Measurements from ENCODE around the gene SPDEF. TPM values are rescaled to one million over a fixed set of nuclear protein-coding genes. Genes with fewer than 3 reads are reported as not detected.

SPDEF gene
- total and polyA plus RNA-seq, 10 of the 15 experiments (the other 5 are each of a cell fraction or from before 2014, with no cell fraction given) = not detected

- intact Hi-C loops (cut with micrococcal nuclease; ENCODE audit: unreplicated experiment) = no loop called here
- SMC1A ChIA-PET (ENCODE audit: uncharacterized antibody, unreplicated experiment) = interaction anchor here (1.4 kb wide), 1 partner anchor 93 kb away, joined by 3 read pairs; no protein-coding TSS in a partner anchor
- 36% methylated on average over 20 of the region's 22 CpGs for WGBS (ENCODE audit: insufficient coverage, insufficient replicate concordance, low lambda C conversion rate, missing lambda C conversion rate)
Measured at GRCh38 chr6:34516391-34517324, 39.5 kb downstream of the SPDEF start.

More at GRCh38 chr6:34516391-34517324, 39.5 kb downstream of the SPDEF start:
- H4K20me1 ChIP-seq (ENCODE audit: control insufficient read depth, insufficient read depth) = no peaks in the 10 kb centered on the region
- H3K79me2 ChIP-seq (ENCODE audit: control insufficient read depth, insufficient read depth, low read length) = no peaks in the 10 kb centered on the region
- FAIRE-seq = no peak
- no peak for TF ChIP-seq CBX3 (IDR thresholded peaks at IDR 0.05; ENCODE audit: borderline replicate concordance, low read depth)
- TF ChIP-seq EGR1 (IDR thresholded peaks at IDR 0.05; ENCODE audit: borderline replicate concordance in 1 of 2, low read depth in 2 of 2, low read length in 2 of 2) = no peak
- TF ChIP-seq PKNOX1 (IDR thresholded peaks at IDR 0.05) = no peak
- no peak for TF ChIP-seq KDM1A (IDR thresholded peaks at IDR 0.05; ENCODE audit: borderline replicate concordance)
- TF ChIP-seq RELB (IDR thresholded peaks at IDR 0.05; ENCODE audit: low read depth) = no peak
- no peak for TF ChIP-seq TCF12 (IDR thresholded peaks at IDR 0.05; ENCODE audit: low read depth, low read length)
- TF ChIP-seq FOXK2 (IDR thresholded peaks at IDR 0.05) = no peak
- TF ChIP-seq ETV6 (conservative IDR thresholded peaks at IDR 0.05 in 1 of 2, IDR thresholded peaks at IDR 0.05 in 1 of 2; ENCODE audit: borderline replicate concordance in 1 of 2, low read depth in 1 of 2) = no peak
- no peak for TF ChIP-seq ZBTB11 (CRISPR knock-in tag; IDR thresholded peaks at IDR 0.05)
- TF ChIP-seq MAX (IDR thresholded peaks at IDR 0.05; ENCODE audit: low read depth, low read length) = no peak
- no peak for TF ChIP-seq NFYA (IDR thresholded peaks at IDR 0.05; ENCODE audit: borderline replicate concordance, low read depth, low read length)
- no peak for TF ChIP-seq NR2C2 (IDR thresholded peaks at IDR 0.05; ENCODE audit: borderline replicate concordance, control insufficient read depth, insufficient read length, low read depth)
- no peak for TF ChIP-seq RAD21 (IDR thresholded peaks at IDR 0.05; ENCODE audit: insufficient read depth, low read depth, low read length)
- H3K4me2 ChIP-seq (ENCODE audit: control insufficient read depth, insufficient read depth) = no peak overlapping the region
- no peak for DNase-seq (ENCODE audit: low read depth, low spot score)
- H3K27me3 ChIP-seq (replicated peaks in 1 of 2; ENCODE audit: control insufficient read depth in 2 of 2, insufficient read depth in 2 of 2, low read length in 1 of 2) = no peaks in the 10 kb centered on the region; a peak in 1 of 4 replicates
- H3K4me1 ChIP-seq (ENCODE audit: control insufficient read depth, insufficient read depth, low read length) = no peaks in the 10 kb centered on the region
- no peak overlapping the region for H2AFZ ChIP-seq (ENCODE audit: control insufficient read depth, low read depth, low read length)
- no TSS peak for BruUV-seq (replicated peaks)
- H3K36me3 ChIP-seq (ENCODE audit: control insufficient read depth in 2 of 2, insufficient read depth in 2 of 2, low read length in 1 of 2) = no peaks in the 10 kb centered on the region
- ChIA-PET CTCF (interaction anchor here (1.9 kb wide), 1 partner anchor 57 kb away, joined by 6 read pairs; no protein-coding TSS in a partner anchor), RAD21 (ENCODE audit: unreplicated experiment) (no interaction called here), POLR2A (no interaction called here)
- H3K9me3 ChIP-seq (replicated peaks; ENCODE audit: control insufficient read depth, insufficient read depth, low read length) = no peaks in the 10 kb centered on the region
- in situ Hi-C loops (cut with MboI) = no loop called here
- no peak overlapping the region for H3K4me3 ChIP-seq
- no peak for ATAC-seq
- H3K9ac ChIP-seq (ENCODE audit: control insufficient read depth, insufficient read depth, low read length) = no peak overlapping the region
- H3K27ac ChIP-seq (ENCODE audit: control insufficient read depth, insufficient read depth) = no peak overlapping the region

Measured in GM12878 (cell line).